IMR-90 (cell line): ENCODE results near the gene SH3BP4. TPM values are rescaled to one million over a fixed set of nuclear protein-coding genes. Genes with fewer than 3 reads are reported as not detected.

Source experiments
- ATAC-seq: fragments of 200-7000 bp; cut with Tn5 transposase; 2 replicates; pipeline ENCODE4 v1.9.1; 2020; ENCODE audit warnings: low read depth, mild to moderate bottlenecking, moderate library complexity
- BruUV-seq: library from RNA; stranded (reverse); fragments of 400-500 nt; replicated peaks from 2 replicates; lab custom pipeline; 2021; lab: Mats Ljungman, UMichigan
- CTCF ChIA-PET: fragments of 300-600 bp; formaldehyde crosslinking; extraction: SDS; loops from one replicate; lab custom pipeline; 2021; ENCODE audit warnings: antibody characterized with exemption; lab: Yijun Ruan, JAX
- POLR2A ChIA-PET: fragments of 300-600 bp; sonication (Branson Sonifier 250); formaldehyde crosslinking; loops from one replicate; lab custom pipeline; 2022; ENCODE audit warnings: antibody characterized with exemption; ENCODE audit not compliant: unreplicated experiment; lab: Charles Lee
- DNase-seq: peaks from one replicate; pipeline ENCODE4 v3.0.0; 2013
- H2AFZ ChIP-seq: replicated peaks from 2 replicates; pipeline ENCODE3; 2013; ENCODE audit warnings: low read length, mild to moderate bottlenecking; ENCODE audit not compliant: poor library complexity
- H2AK5ac ChIP-seq: 2 replicates; pipeline ENCODE4 v1.6.1; 2013; ENCODE audit warnings: low read depth, low read length, inconsistent platforms
- H2AK9ac ChIP-seq: replicated peaks from 2 replicates; pipeline ENCODE3; 2013; ENCODE audit warnings: mild to moderate bottlenecking, low read depth, low read length, moderate library complexity; ENCODE audit not compliant: poor library complexity
- H2BK120ac ChIP-seq: 2 replicates; pipeline ENCODE4 v1.6.1; 2013; ENCODE audit warnings: low read depth, low read length, inconsistent platforms
- H2BK15ac ChIP-seq: 3 replicates; pipeline ENCODE4 v1.6.1; 2013; ENCODE audit warnings: low read depth, low read length, inconsistent platforms
- H2BK20ac ChIP-seq: 2 replicates; pipeline ENCODE4 v1.6.1; 2013; ENCODE audit warnings: low read depth, mild to moderate bottlenecking, inconsistent platforms, low read length, moderate library complexity
- H2BK5ac ChIP-seq: 2 replicates; pipeline ENCODE4 v1.6.1; 2013; ENCODE audit warnings: mild to moderate bottlenecking, low read depth, low read length, inconsistent platforms; ENCODE audit not compliant: poor library complexity, severe bottlenecking
- H3K14ac ChIP-seq: replicated peaks from 2 replicates; pipeline ENCODE4 v1.6.1; 2013; ENCODE audit warnings: low read depth, low read length, inconsistent platforms
- H3K18ac ChIP-seq: 2 replicates; pipeline ENCODE4 v1.6.1; 2013; ENCODE audit warnings: low read depth, low read length, control low read depth
- H3K23ac ChIP-seq: 2 replicates; pipeline ENCODE4 v1.6.1; 2013; ENCODE audit warnings: low read depth, low read length, inconsistent platforms
- H3K27ac ChIP-seq: 2 replicates; pipeline ENCODE4 v1.5.1; 2013; ENCODE audit warnings: mild to moderate bottlenecking, control low read depth, low read length; ENCODE audit not compliant: insufficient read depth
- H3K27me3 ChIP-seq: 2 replicates; pipeline ENCODE4 v1.6.1; 2013; ENCODE audit warnings: low read length; ENCODE audit not compliant: control insufficient read depth, insufficient read depth
- H3K36me3 ChIP-seq: 2 replicates; pipeline ENCODE4 v1.6.1; 2013; ENCODE audit warnings: low read length, mixed read lengths; ENCODE audit not compliant: control insufficient read depth, insufficient read depth
- H3K4ac ChIP-seq: 2 replicates; pipeline ENCODE4 v1.6.1; 2013; ENCODE audit warnings: low read depth, low read length, inconsistent platforms
- H3K4me1 ChIP-seq: 2 replicates; pipeline ENCODE4 v1.6.1; 2013; ENCODE audit warnings: low read length, mixed read lengths; ENCODE audit not compliant: control insufficient read depth, insufficient read depth
- H3K4me2 ChIP-seq: 2 replicates; pipeline ENCODE4 v1.6.1; 2013; ENCODE audit warnings: low read depth, mild to moderate bottlenecking, control low read depth, low read length, moderate library complexity
- H3K4me3 ChIP-seq: 2 replicates; pipeline ENCODE4 v1.5.1; 2013; ENCODE audit warnings: low read depth, mild to moderate bottlenecking, control low read depth, low read length, moderate library complexity; ENCODE audit not compliant: insufficient read depth
- H3K56ac ChIP-seq: 2 replicates; pipeline ENCODE4 v1.6.1; 2013; ENCODE audit warnings: low read length, inconsistent platforms; ENCODE audit not compliant: insufficient read depth; ENCODE audit errors: extremely low read depth
- H3K79me1 ChIP-seq, 2 experiments: 2 replicates each; pipeline ENCODE4 v1.6.1; 2013; ENCODE audit warnings: low read length in 2 of 2, inconsistent platforms in 1 of 2, low read depth in 1 of 2
- H3K9ac ChIP-seq: 2 replicates; pipeline ENCODE4 v1.6.1; 2013; ENCODE audit warnings: low read depth, low read length, control low read depth
- H3K9me1 ChIP-seq: 2 replicates; pipeline ENCODE4 v1.6.1; 2013; ENCODE audit warnings: low read length, inconsistent platforms; ENCODE audit not compliant: insufficient read depth
- H3K9me3 ChIP-seq: 2 replicates; pipeline ENCODE4 v1.6.1; 2013; ENCODE audit warnings: low read length; ENCODE audit not compliant: control insufficient read depth, insufficient read depth
- H4K20me1 ChIP-seq: 2 replicates; pipeline ENCODE4 v1.6.1; 2013; ENCODE audit warnings: low read length, inconsistent platforms; ENCODE audit not compliant: insufficient read depth
- H4K5ac ChIP-seq: 2 replicates; pipeline ENCODE4 v1.6.1; 2013; ENCODE audit warnings: mild to moderate bottlenecking, low read depth, low read length, control low read depth
- H4K8ac ChIP-seq, 2 experiments: 2 replicates each; pipeline ENCODE4 v1.6.1; 2013; ENCODE audit warnings: low read depth in 2 of 2, low read length in 2 of 2, control low read depth in 1 of 2, inconsistent platforms in 1 of 2
- H4K91ac ChIP-seq: 2 replicates; pipeline ENCODE4 v1.6.1; 2013; ENCODE audit warnings: low read depth, low read length, inconsistent platforms; ENCODE audit not compliant: insufficient read depth
- BHLHE40 ChIP-seq: fragments of 150-350 bp; IDR thresholded peaks from 2 replicates; pipeline ENCODE4 v1.6.1; 2016; ENCODE audit warnings: mild to moderate bottlenecking, low read depth, low read length
- CEBPB ChIP-seq: IDR thresholded peaks from 2 replicates; pipeline ENCODE4 v1.6.1; 2012; ENCODE audit warnings: low read depth, low read length, improper control_type of control experiment
- CHD1 ChIP-seq: IDR thresholded peaks from 2 replicates; pipeline ENCODE4 v1.6.1; 2012; ENCODE audit warnings: low read depth, low read length, improper control_type of control experiment
- FOS ChIP-seq: fragments of 150-350 bp; IDR thresholded peaks from 2 replicates; pipeline ENCODE4 v1.6.1; 2016; ENCODE audit warnings: low read depth, low read length
- MAFK ChIP-seq: IDR thresholded peaks from 2 replicates; pipeline ENCODE4 v1.6.1; 2012; ENCODE audit warnings: low read depth, low read length, improper control_type of control experiment
- MAZ ChIP-seq: IDR thresholded peaks from 2 replicates; pipeline ENCODE4 v1.6.1; 2012; ENCODE audit warnings: low read depth, mild to moderate bottlenecking, low read length, improper control_type of control experiment, moderate library complexity, borderline replicate concordance
- NFE2L2 ChIP-seq: fragments of 150-350 bp; IDR thresholded peaks from 2 replicates; pipeline ENCODE4 v1.6.1; 2016; ENCODE audit warnings: low read depth, mild to moderate bottlenecking, low read length
- POLR2A ChIP-seq: IDR thresholded peaks from 2 replicates; pipeline ENCODE4 v1.6.1; 2012; ENCODE audit warnings: mild to moderate bottlenecking, low read depth, low read length
- RAD21 ChIP-seq: IDR thresholded peaks from 2 replicates; pipeline ENCODE4 v1.6.1; 2012; ENCODE audit warnings: low read length, improper control_type of control experiment
- RCOR1 ChIP-seq: IDR thresholded peaks from 2 replicates; pipeline ENCODE4 v1.6.1; 2012; ENCODE audit warnings: mild to moderate bottlenecking, low read length, improper control_type of control experiment; ENCODE audit not compliant: insufficient replicate concordance
- SMC3 ChIP-seq: fragments of 150-350 bp; IDR thresholded peaks from 2 replicates; pipeline ENCODE4 v1.6.1; 2016; ENCODE audit warnings: low read depth, mild to moderate bottlenecking, antibody characterized with exemption, low read length, moderate library complexity
- WGBS, 2 experiments: methylation state at CpG; one replicate each; pipeline versions ENCODE4 v1.1.5 to v1.1.7; 2013; ENCODE audit warnings: missing lambda C conversion rate in 2 of 2; ENCODE audit not compliant: insufficient read length in 1 of 2; ENCODE audit errors: extremely low coverage in 2 of 2; 5-methylcytosine and 5-hydroxymethylcytosine counted together
- dilution Hi-C: fragments of 300-500 bp; cut with HindIII; formaldehyde crosslinking; loops from one replicate; pipeline ENCODE4 v1.14.3; 2018; ENCODE audit warnings: low sequenced_read_pairs; ENCODE audit not compliant: unreplicated experiment
- in situ Hi-C: fragments of 300-500 bp; cut with MboI; formaldehyde crosslinking; loops from 3 replicates; pipeline ENCODE4 v1.14.3; 2019; ENCODE audit warnings: low sequenced_read_pairs, inconsistent platforms, mixed read lengths
- intact Hi-C: fragments of 100-400 bp; cut with micrococcal nuclease; formaldehyde crosslinking; loops from 2 replicates; pipeline ENCODE4 v1.10.0; 2022
- polyA plus RNA-seq, 3 experiments: library from polyadenylated mRNA; depleted of rRNA; stranded (reverse); fragments of >200 nt; gene quantifications; 2 replicates each; pipeline ENCODE4 v1.2.3, GENCODE V29; 2012; ENCODE audit warnings: low replicate concordance in 1 of 3
- total RNA-seq: library from RNA; depleted of rRNA; stranded (reverse); fragments of >200 nt; gene quantifications from 2 replicates; pipeline ENCODE4 v1.2.3, GENCODE V29; 2012
- TF ChIP-seq, protein P1 (sequence below): fragments of 150-350 bp; IDR thresholded peaks from 2 replicates; pipeline ENCODE4 v1.6.1; 2016; ENCODE audit warnings: low read depth, mild to moderate bottlenecking, low read length, moderate library complexity, borderline replicate concordance
- TF ChIP-seq, protein P2 (sequence below): conservative IDR thresholded peaks from 2 replicates; pipeline ENCODE4 v1.5.1; 2012; ENCODE audit warnings: mild to moderate bottlenecking, low read depth, low read length, improper control_type of control experiment

The SH3BP4 gene
- total and polyA plus RNA-seq, 2 of the 4 experiments (the other 2 are of a cell fraction): 104 to 122 TPM

DNA sequence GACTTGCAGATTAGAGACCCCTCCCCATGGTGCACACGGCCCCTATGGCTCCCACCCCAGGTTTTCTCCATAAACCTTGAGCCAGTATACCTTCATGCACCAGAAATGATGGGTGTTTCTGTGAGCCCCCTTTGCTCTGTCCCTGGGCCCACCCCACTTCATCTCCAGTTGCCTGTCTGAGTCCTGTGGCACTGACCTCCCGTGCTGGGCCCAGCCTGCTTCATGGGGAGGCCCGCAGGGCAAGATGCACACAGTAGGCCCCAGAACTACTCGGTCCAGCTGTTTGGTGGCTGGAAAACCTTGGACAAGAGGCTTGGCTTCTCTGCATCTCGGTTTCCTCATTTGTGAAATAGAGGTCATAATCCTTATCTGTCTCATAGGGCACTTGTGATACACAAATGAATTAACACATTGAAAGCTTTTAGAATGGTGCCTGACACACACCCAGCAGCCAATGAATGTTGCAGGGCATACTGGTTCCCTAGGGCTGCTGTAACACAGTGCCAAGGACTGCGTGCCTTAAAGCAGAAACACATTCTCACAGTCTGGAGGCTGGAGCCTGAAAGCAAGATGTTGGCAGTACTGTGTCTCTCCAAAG lies 58.4 kb downstream of the SH3BP4 start:
- H2BK5ac ChIP-seq: peak overlapping the region; percentile 0
- H3K9me1 ChIP-seq: peaks cover 66% of the 10 kb centered on the region
- ChIA-PET POLR2A (no interaction called here), CTCF (no interaction called here)
- no peak overlapping the region for H2AFZ ChIP-seq
- H3K23ac ChIP-seq: no peak overlapping the region
- no peaks in the 10 kb centered on the region for H3K27me3 ChIP-seq
- no peak overlapping the region for H4K91ac ChIP-seq
- H3K9me3 ChIP-seq: peaks cover under 1% of the 10 kb centered on the region; the same call in 1 of the 2 replicates
- no peak overlapping the region for H3K27ac ChIP-seq
- dilution Hi-C loops: no loop called here
- peaks cover 99% of the 10 kb centered on the region for H4K20me1 ChIP-seq
- DNase-seq (no peak), ATAC-seq (no peak)
- intact Hi-C loops: no loop called here
- H2BK15ac ChIP-seq: no peak overlapping the region
- H2AK9ac ChIP-seq: no peak overlapping the region
- in situ Hi-C loops: no loop called here
- H3K4me2 ChIP-seq: no peak overlapping the region
- H2BK20ac ChIP-seq: no peak overlapping the region
- H4K8ac ChIP-seq: peak overlapping the region in 1 of 2 experiments; percentile 17; a peak in 1 of 4 replicates
- H3K4ac ChIP-seq: 0 out of 2 replicates have a peak overlapping the region, but pooled peaks have one; percentile 15
- H3K4me1 ChIP-seq: peaks cover 39% of the 10 kb centered on the region
- no peak overlapping the region for H2BK120ac ChIP-seq
- H3K56ac ChIP-seq: no peak overlapping the region
- no peak for TF ChIP-seq RCOR1
- TF ChIP-seq BHLHE40: no peak
- no peak for TF ChIP-seq POLR2A
- no peak for TF ChIP-seq CHD1
- no peak for TF ChIP-seq MAFK
- TF ChIP-seq NFE2L2: no peak
- TF ChIP-seq FOS: no peak
- no peak for TF ChIP-seq RAD21
- TF ChIP-seq, protein P1, sequence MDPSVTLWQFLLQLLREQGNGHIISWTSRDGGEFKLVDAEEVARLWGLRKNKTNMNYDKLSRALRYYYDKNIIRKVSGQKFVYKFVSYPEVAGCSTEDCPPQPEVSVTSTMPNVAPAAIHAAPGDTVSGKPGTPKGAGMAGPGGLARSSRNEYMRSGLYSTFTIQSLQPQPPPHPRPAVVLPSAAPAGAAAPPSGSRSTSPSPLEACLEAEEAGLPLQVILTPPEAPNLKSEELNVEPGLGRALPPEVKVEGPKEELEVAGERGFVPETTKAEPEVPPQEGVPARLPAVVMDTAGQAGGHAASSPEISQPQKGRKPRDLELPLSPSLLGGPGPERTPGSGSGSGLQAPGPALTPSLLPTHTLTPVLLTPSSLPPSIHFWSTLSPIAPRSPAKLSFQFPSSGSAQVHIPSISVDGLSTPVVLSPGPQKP: no peak
- TF ChIP-seq, protein P2, sequence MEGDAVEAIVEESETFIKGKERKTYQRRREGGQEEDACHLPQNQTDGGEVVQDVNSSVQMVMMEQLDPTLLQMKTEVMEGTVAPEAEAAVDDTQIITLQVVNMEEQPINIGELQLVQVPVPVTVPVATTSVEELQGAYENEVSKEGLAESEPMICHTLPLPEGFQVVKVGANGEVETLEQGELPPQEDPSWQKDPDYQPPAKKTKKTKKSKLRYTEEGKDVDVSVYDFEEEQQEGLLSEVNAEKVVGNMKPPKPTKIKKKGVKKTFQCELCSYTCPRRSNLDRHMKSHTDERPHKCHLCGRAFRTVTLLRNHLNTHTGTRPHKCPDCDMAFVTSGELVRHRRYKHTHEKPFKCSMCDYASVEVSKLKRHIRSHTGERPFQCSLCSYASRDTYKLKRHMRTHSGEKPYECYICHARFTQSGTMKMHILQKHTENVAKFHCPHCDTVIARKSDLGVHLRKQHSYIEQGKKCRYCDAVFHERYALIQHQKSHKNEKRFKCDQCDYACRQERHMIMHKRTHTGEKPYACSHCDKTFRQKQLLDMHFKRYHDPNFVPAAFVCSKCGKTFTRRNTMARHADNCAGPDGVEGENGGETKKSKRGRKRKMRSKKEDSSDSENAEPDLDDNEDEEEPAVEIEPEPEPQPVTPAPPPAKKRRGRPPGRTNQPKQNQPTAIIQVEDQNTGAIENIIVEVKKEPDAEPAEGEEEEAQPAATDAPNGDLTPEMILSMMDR: no peak
- TF ChIP-seq MAZ: no peak
- TF ChIP-seq SMC3: no peak
- no peak for TF ChIP-seq CEBPB
- H3K4me3 ChIP-seq: no peak overlapping the region
- H3K14ac ChIP-seq: 0 out of 2 replicates have a peak overlapping the region, but pooled peaks have one; percentile 37
- no peak overlapping the region for H3K9ac ChIP-seq
- H4K5ac ChIP-seq: no peak overlapping the region
- no CpG with 5 or more reads among the region's 6 CpGs for WGBS, 2 experiments
- no TSS peak for BruUV-seq
- H3K36me3 ChIP-seq: peaks cover 34% of the 10 kb centered on the region
- H3K18ac ChIP-seq: no peak overlapping the region
- no peak overlapping the region for H2AK5ac ChIP-seq
- H3K79me1 ChIP-seq: peaks cover 1 to 82% of the 10 kb centered on the region in 2 experiments
